Measurements from ENCODE around the gene RPL7A.
"Not testable (repeated sequence)": the region's sequence is repeated elsewhere in the genome, so short reads cannot be mapped to it uniquely, and the experiment has no call there.

Gene RPL7A

GRCh38 chr9:133321411-133321935 is 26.5 kb upstream of the RPL7A start:
- no peak overlapping the region for H3K4me3 ChIP-seq (replicated peaks in 1 of 2; ENCODE audit: low read depth in 2 of 2, low read length in 2 of 2)
- no peak for DNase-seq (ENCODE audit: low read depth in 2 of 2)
- TF ChIP-seq CTCF (IDR thresholded peaks at IDR 0.05; ENCODE audit: low read depth, low read length) = no peak

GRCh38 chr9:133322701-133323100 is 25.3 kb upstream of the RPL7A start:
- no peak for TF ChIP-seq CTCF (IDR thresholded peaks at IDR 0.05; ENCODE audit: low read depth, low read length)
- no peak overlapping the region for H3K4me3 ChIP-seq (replicated peaks in 1 of 2; ENCODE audit: low read depth in 2 of 2, low read length in 2 of 2)
- DNase-seq (ENCODE audit: low read depth in 2 of 2) = no peak

GRCh38 chr9:133323211-133323610 is 24.8 kb upstream of the RPL7A start:
- DNase-seq (ENCODE audit: low read depth in 2 of 2) = no peak
- TF ChIP-seq CTCF (IDR thresholded peaks at IDR 0.05; ENCODE audit: low read depth, low read length) = no peak
- no peak overlapping the region for H3K4me3 ChIP-seq (replicated peaks in 1 of 2; ENCODE audit: low read depth in 2 of 2, low read length in 2 of 2)

GRCh38 chr9:133323991-133324703 is 23.9 kb upstream of the RPL7A start:
- TF ChIP-seq CTCF (IDR thresholded peaks at IDR 0.05; ENCODE audit: low read depth, low read length) = no peak
- no peak for DNase-seq (ENCODE audit: low read depth in 2 of 2)
- no peak overlapping the region for H3K4me3 ChIP-seq (replicated peaks in 1 of 2; ENCODE audit: low read depth in 2 of 2, low read length in 2 of 2)

- H3K4me3 ChIP-seq (replicated peaks in 1 of 2; ENCODE audit: low read depth in 2 of 2, low read length in 2 of 2); DNase-seq (ENCODE audit: low read depth in 2 of 2): not testable (repeated sequence)
Measured at GRCh38 chr9:133327021-133327420, 21.0 kb upstream of the RPL7A start.

GRCh38 chr9:133327834-133328484 is 20.1 kb upstream of the RPL7A start:
- H3K4me3 ChIP-seq (replicated peaks in 1 of 2; ENCODE audit: low read depth in 2 of 2, low read length in 2 of 2) = no peak overlapping the region
- no peak for TF ChIP-seq CTCF (IDR thresholded peaks at IDR 0.05; ENCODE audit: low read depth, low read length)
- no peak for DNase-seq (ENCODE audit: low read depth in 2 of 2)

GRCh38 chr9:133329306-133330156 is 18.5 kb upstream of the RPL7A start:
- not testable (repeated sequence) for H3K4me3 ChIP-seq (replicated peaks in 1 of 2; ENCODE audit: low read depth in 2 of 2, low read length in 2 of 2)
- TF ChIP-seq CTCF (IDR thresholded peaks at IDR 0.05; ENCODE audit: low read depth, low read length) = peak; percentile 60
- DNase-seq (ENCODE audit: low read depth in 2 of 2) = peak in 1 of 2 donors; percentile 37
